GM10266 (cell line): ENCODE measurements around the gene AMER3.
"Not testable (repeated sequence)": the region's sequence is repeated elsewhere in the genome, so short reads cannot be mapped to it uniquely, and the experiment has no call there.

Experiments
- DNase-seq: peaks from one replicate; pipeline ENCODE4 v3.0.0; 2012; ENCODE audit errors: extremely low spot score
- CTCF ChIP-seq: IDR thresholded peaks from 2 replicates; pipeline ENCODE4 v1.5.1; 2012; ENCODE audit warnings: mild to moderate bottlenecking, low read depth; ENCODE audit not compliant: control insufficient read depth, insufficient read depth; ENCODE audit errors: missing control alignments

AMER3 gene

GRCh38 chr2:130755256-130756052, at the start of gene AMER3:
AMER3 (plus strand) TSS chr2:130755540; CDS start chr2:130762073, 6,533 bp downstream.
- no peak for TF ChIP-seq CTCF

GRCh38 chr2:130714795-130715194, 40.5 kb upstream of the AMER3 start:
- DNase-seq, result not testable (repeated sequence)

More at GRCh38 chr2:130755256-130756052, at the start of gene AMER3:
- no peak for DNase-seq

- no peak for TF ChIP-seq CTCF
- DNase-seq, result no peak
Measured at GRCh38 chr2:130720036-130720435, 35.3 kb upstream of the AMER3 start.

- DNase-seq, result no peak
- no peak for TF ChIP-seq CTCF
Measured at GRCh38 chr2:130720528-130720927, 34.8 kb upstream of the AMER3 start.

- no peak for TF ChIP-seq CTCF
- no peak for DNase-seq
Measured at GRCh38 chr2:130724455-130724854, 30.9 kb upstream of the AMER3 start.

- DNase-seq, result no peak
- TF ChIP-seq CTCF, result no peak
Measured at GRCh38 chr2:130726614-130727180, 28.6 kb upstream of the AMER3 start.

GRCh38 chr2:130727286-130727924, 27.9 kb upstream of the AMER3 start:
- peak; percentile 85 for DNase-seq
- no peak for TF ChIP-seq CTCF
